ENCODE measurements around the gene PSMD11. TPM values are rescaled to one million over a fixed set of nuclear protein-coding genes. Genes with fewer than 3 reads are reported as not detected.
A peak's percentile ranks its signal among the peaks of the same experiment; 100 is the strongest.
"Not testable (repeated sequence)": the region's sequence is repeated elsewhere in the genome, so short reads cannot be mapped to it uniquely, and the experiment has no call there.

PSMD11 gene
- 100 to 1,000 TPM; 105 to 110 TPM for total RNA-seq

DNA sequence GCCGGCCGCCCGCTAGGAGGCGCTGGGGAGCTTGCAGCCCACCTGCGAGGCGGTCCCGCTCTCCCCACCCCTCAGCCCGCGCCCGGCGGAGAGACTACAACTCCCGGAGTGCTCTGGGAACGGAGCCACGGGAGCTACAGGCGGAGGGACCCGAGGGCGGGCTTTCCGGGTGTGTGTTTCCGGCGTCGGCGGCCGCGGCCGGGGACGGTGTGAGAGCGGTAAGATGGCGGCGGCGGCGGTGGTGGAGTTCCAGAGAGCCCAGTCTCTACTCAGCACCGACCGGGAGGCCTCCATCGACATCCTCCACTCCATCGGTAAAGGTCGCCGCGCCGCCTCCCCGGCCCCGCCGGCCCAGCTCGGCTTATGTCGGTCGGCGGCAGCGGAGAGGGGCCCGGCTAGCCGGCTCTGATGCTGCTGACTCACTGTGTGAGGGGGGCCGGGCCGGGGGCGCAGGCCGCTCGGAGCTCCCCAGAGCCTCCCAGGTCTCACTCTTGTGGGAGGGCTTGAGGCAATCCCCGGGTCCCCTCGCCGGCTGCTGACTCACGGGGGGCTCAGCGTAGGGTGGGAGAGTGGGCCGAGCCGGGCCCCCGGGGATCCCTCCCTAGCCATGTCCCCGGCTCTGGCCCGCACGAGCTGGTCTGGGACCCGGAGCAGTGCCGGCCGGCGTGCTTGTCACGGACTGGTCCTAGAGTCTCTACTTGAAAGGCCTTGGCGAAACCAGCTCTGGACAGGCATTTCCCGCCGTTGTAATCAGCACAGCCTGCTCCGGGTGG lies at the start of gene PSMD11:
Gene PSMD11, plus strand, starts transcription at position 210 of the 773 bp plus-strand sequence. Its CDS starts 14 bp downstream, at position 224.
- Mint-ChIP-seq H3K4me3 (peak within 1 kb of the TSS; percentile 83), H3K9me3 (no peaks in the 10 kb centered on the region), H3K4me1 (peaks cover 54% of the 10 kb centered on the region), H3K27ac (peak within 1 kb of the TSS; percentile 76), H3K36me3 (ENCODE audit: low read depth) (peaks cover 34% of the 10 kb centered on the region), H3K27me3 (peaks cover 8% of the 10 kb centered on the region)
- ChIA-PET POLR2A (interaction anchor here (0.6 to 3.1 kb wide), 22 partner anchors 10 to 543 kb away, joined by 3 to 16 read pairs (median 4); partner anchors contain the start of genes C17orf75, CDK5R1, MYO1D and UTP6), CTCF (interaction anchor here (0.6 to 9.2 kb wide), 45 partner anchors 8 to 543 kb away, joined by 3 to 102 read pairs (median 4); partner anchors contain the start of genes MYO1D and UTP6)
- peak; percentile 99 for DNase-seq

DNA sequence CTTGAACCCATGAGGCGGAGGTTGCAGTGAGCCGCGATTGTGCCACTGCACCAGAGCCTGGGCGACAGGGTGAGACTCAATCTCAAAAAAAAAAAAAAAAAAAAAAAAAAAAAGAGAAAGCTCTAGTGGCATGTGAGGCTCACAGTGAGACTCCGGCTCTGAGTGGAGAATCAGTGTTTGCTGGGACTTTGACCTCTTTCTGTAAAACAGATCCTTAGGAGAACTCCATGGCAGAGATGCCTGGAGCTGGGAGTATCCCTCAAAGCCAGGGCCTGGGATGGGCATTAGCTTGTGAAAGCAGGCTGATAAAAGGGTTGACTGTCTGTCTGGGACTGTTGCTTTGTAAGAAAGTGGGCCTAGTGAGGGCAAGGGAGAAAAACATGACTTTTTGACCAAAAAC lies 48.0 kb upstream of the PSMD11 start:
- H3K27ac Mint-ChIP-seq = no peak overlapping the region
- no peaks in the 10 kb centered on the region for H3K9me3 Mint-ChIP-seq

DNA sequence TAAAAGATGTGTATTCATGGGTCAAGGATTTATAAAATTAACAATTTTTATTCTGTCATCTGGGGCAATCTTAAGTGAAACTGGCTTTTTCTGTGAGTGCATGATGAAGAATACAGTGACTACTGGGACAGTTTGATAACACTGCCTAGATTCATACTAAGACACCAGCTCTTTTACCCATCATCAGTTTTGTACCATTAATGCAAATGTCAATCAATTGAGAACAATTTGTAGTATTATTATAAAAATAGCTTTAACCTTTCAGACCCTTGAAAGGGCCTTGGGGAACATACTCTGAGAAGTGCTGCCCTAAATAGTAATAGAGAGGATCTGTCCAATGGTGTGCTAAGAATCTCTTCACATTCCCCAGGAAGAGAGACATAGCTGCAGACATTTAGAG lies 45.4 kb upstream of the PSMD11 start:
- no peak for DNase-seq
- no peaks in the 10 kb centered on the region for H3K27me3 Mint-ChIP-seq
- CTCF ChIA-PET = interaction anchor here (1.0 to 1.2 kb wide), 2 partner anchors 14 to 45 kb away, joined by 3 read pairs; partner anchors contain the start of gene PSMD11
- peaks cover 4% of the 10 kb centered on the region for H3K4me1 Mint-ChIP-seq
- no peak overlapping the region for H3K27ac Mint-ChIP-seq
- H3K36me3 Mint-ChIP-seq (ENCODE audit: low read depth) = peaks cover 5% of the 10 kb centered on the region
- POLR2A ChIA-PET = interaction anchor here (1.0 to 1.6 kb wide), 4 partner anchors 9 to 68 kb away, joined by 3 to 6 read pairs (median 4); no protein-coding TSS in a partner anchor
- no peaks in the 10 kb centered on the region for H3K9me3 Mint-ChIP-seq
- no peak overlapping the region for H3K4me3 Mint-ChIP-seq

More for the DNA sequence above, 48.0 kb upstream of the PSMD11 start:
- no peak for DNase-seq
- Mint-ChIP-seq H3K27me3 (no peaks in the 10 kb centered on the region), H3K36me3 (ENCODE audit: low read depth) (peaks cover 10% of the 10 kb centered on the region), H3K4me1 (no peaks in the 10 kb centered on the region), H3K4me3 (no peak overlapping the region)
- POLR2A ChIA-PET = interaction anchor here (1.0 kb wide), 1 partner anchor 9 kb away, joined by 3 read pairs; no protein-coding TSS in a partner anchor
- CTCF ChIA-PET = interaction anchor here (0.6 to 0.8 kb wide), 2 partner anchors 8 to 73 kb away, joined by 3 to 4 read pairs; no protein-coding TSS in a partner anchor

DNA sequence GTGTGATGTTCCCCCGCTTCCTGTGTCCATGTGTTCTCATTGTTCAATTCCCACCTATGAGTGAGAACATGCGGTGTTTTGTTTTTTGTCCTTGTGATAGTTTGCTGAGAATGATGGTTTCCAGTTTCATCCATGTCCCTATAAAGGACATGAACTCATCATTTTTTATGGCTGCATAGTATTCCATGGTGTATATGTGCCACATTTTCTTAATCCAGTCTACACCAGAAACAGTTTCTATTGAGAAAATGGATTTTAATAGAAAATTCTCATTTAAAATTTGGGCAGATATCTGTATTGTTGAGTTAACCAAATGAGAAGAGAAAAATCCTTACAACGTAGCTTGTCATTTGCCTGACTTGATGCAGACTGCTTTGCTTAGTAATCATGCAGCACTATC lies 34.2 kb upstream of the PSMD11 start:
- CTCF ChIA-PET; H3K4me3 Mint-ChIP-seq; DNase-seq; H3K27ac Mint-ChIP-seq; H3K27me3 Mint-ChIP-seq; H3K4me1 Mint-ChIP-seq; H3K9me3 Mint-ChIP-seq; H3K36me3 Mint-ChIP-seq (ENCODE audit: low read depth); POLR2A ChIA-PET: not testable (repeated sequence)

DNA sequence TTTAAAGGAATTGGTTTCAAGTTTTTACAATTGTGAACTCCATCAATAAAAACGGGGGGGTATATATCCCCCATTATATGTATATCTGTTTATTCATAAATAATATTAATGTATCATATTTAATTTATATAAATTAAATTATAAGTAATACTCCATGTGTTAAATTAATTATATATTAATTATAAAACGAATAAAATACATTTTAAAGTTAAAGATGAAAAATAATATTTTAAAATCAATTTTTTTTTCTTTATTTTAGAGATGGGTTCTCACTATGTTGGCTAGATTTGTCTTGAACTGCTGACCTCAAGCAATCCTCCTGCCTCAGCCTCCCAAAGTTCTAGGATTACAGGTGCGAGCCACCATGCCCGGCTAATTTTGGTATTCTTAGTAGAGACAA lies 17.4 kb upstream of the PSMD11 start:
- DNase-seq = no peak
- CTCF ChIA-PET = no interaction called here
- H3K4me1 Mint-ChIP-seq = no peaks in the 10 kb centered on the region
- H3K9me3 Mint-ChIP-seq = peaks cover 14% of the 10 kb centered on the region
- H3K36me3 Mint-ChIP-seq (ENCODE audit: low read depth) = peaks cover 9% of the 10 kb centered on the region
- no peak overlapping the region for H3K4me3 Mint-ChIP-seq
- H3K27me3 Mint-ChIP-seq = no peaks in the 10 kb centered on the region
- POLR2A ChIA-PET = no interaction called here
- no peak overlapping the region for H3K27ac Mint-ChIP-seq

DNA sequence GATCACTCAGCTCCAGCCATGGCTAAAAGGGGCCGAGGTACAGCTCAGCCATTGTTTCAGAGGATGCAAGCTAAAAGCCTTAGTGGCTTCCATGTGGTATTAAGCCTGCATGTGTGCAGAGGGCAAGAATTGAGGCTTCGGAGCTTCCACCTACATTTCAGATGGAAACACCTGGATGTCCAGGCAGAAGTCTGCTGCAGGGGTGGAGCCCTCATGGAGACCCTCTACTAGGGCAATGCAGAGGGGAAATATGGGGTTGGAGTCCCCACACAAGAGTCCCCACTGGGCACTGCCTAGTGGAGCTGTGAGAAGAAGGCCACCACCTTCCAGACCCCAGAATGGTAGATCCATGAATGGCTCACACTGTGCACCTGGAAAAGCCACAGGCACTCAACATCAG lies 14.7 kb upstream of the PSMD11 start:
- no peak for DNase-seq
- POLR2A ChIA-PET = no interaction called here
- no peaks in the 10 kb centered on the region for H3K4me1 Mint-ChIP-seq
- peaks cover 14% of the 10 kb centered on the region for H3K9me3 Mint-ChIP-seq
- H3K4me3 Mint-ChIP-seq = no peak overlapping the region
- CTCF ChIA-PET = interaction anchor here (1.1 kb wide), 1 partner anchor 15 kb away, joined by 3 read pairs; the partner anchor contains the start of gene PSMD11
- no peak overlapping the region for H3K27ac Mint-ChIP-seq
- no peaks in the 10 kb centered on the region for H3K27me3 Mint-ChIP-seq
- peaks cover 9% of the 10 kb centered on the region for H3K36me3 Mint-ChIP-seq (ENCODE audit: low read depth)

DNA sequence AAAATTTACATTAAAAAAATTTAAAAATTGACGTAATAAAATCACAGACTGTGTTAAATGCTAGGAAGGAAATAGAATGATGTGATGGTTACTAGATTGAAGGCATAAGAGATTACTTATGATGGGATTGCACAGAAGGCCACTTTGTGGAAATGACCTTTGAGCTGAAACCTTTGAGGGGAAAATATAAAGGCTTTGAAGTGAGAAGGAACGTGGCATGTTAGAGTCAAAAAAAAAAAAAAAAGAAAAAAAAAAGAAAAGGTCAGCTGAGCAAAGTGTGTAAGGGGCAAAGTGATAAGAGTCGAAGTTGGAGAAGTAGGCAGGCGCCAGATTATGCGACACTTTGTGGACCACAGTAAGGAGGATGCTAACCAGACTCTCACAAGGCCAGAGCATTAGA lies 3.6 kb upstream of the PSMD11 start:
- no peak overlapping the region for H3K27ac Mint-ChIP-seq
- peaks cover 3% of the 10 kb centered on the region for H3K36me3 Mint-ChIP-seq (ENCODE audit: low read depth)
- peaks cover 33% of the 10 kb centered on the region for H3K4me1 Mint-ChIP-seq
- H3K4me3 Mint-ChIP-seq = no peak overlapping the region
- ChIA-PET CTCF (interaction anchor here (0.8 kb wide), 1 partner anchor 20 kb away, joined by 3 read pairs; no protein-coding TSS in a partner anchor), POLR2A (interaction anchor here (1.7 kb wide), 1 partner anchor 21 kb away, joined by 3 read pairs; no protein-coding TSS in a partner anchor)
- DNase-seq = no peak
- peaks cover 14% of the 10 kb centered on the region for H3K27me3 Mint-ChIP-seq
- H3K9me3 Mint-ChIP-seq = no peaks in the 10 kb centered on the region

DNA sequence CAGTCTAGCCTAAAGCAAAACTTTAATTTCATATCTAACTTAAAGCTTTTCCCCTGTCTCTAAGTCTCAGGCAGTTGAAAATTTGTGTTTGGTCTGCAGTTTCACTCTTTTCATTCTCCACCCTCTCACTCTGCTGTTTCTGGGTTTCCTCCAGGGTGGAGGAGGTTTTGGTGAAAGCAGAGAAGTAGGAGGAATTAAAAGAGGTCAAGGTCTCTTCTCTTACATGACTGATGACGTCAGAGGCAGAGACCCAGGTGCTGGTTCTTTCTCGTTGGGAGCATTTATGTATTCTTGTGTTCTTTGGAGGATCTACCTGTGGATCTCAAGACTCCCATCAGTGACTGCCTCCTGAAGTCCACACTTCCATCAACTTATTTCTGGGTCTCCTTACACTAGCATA lies 2.4 kb upstream of the PSMD11 start:
- no peak overlapping the region for H3K4me3 Mint-ChIP-seq
- H3K4me1 Mint-ChIP-seq = peaks cover 45% of the 10 kb centered on the region
- no peak for DNase-seq
- no peak overlapping the region for H3K27ac Mint-ChIP-seq
- no peaks in the 10 kb centered on the region for H3K9me3 Mint-ChIP-seq
- CTCF ChIA-PET = interaction anchor here (0.7 to 1.0 kb wide), 3 partner anchors 20 to 189 kb away, joined by 3 to 4 read pairs (median 3); no protein-coding TSS in a partner anchor
- H3K36me3 Mint-ChIP-seq (ENCODE audit: low read depth) = peaks cover 12% of the 10 kb centered on the region
- H3K27me3 Mint-ChIP-seq = peaks cover 8% of the 10 kb centered on the region
- POLR2A ChIA-PET = interaction anchor here (0.6 kb wide), 1 partner anchor 14 kb away, joined by 5 read pairs; no protein-coding TSS in a partner anchor

DNA sequence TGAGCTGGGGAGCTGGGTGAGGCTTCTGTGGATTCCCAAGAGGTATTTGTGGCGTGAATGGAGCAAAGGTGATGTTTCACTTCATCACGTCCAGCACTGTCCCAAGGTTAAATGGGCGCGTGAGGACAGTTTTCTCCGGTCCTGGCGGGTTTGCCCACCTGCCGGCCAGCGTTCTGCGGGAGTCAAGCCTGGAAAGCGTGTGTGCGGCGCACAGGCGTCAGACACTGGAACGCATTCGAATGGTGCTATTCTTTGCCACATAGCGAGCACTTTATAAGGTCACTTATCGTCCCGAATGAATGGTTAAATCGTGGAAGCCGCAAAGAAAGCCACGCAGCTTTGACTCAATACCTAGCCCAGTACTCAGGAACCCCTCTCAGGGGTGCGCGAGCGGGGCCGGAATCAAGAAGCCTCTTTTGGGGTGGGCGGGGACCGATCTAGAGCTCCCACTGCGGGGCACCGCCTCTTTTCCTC lies 446 bp upstream of the PSMD11 start:
- Mint-ChIP-seq H3K36me3 (ENCODE audit: low read depth) (peaks cover 28% of the 10 kb centered on the region), H3K9me3 (no peaks in the 10 kb centered on the region), H3K4me3 (peak overlapping the region; percentile 83), H3K27me3 (peaks cover 8% of the 10 kb centered on the region), H3K4me1 (peaks cover 52% of the 10 kb centered on the region), H3K27ac (peak overlapping the region; percentile 76)
- DNase-seq = no peak
- ChIA-PET POLR2A (interaction anchor here (0.6 to 3.1 kb wide), 16 partner anchors 10 to 542 kb away, joined by 3 to 16 read pairs (median 4); partner anchors contain the start of genes C17orf75, CDK5R1, MYO1D and UTP6), CTCF (interaction anchor here (0.7 to 9.2 kb wide), 44 partner anchors 9 to 542 kb away, joined by 3 to 102 read pairs (median 4); partner anchors contain the start of genes MYO1D and UTP6)

DNA sequence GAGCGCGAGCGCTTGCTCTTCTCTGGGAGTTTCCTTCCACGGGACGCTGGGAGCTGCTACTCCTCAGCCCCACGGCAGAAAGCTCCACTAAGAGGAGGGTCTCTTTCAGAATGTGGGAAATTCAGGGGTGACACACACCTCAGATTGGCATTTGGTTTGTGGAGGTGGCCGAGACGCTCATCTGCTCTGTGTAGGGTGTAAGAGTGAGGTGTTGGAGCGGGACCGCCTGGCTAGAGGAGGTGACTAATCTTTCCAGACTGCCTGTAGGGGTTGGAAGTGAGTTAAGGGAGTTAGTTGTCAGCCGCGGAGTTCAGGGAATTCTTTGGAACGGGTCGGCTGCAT lies 735 bp downstream of the PSMD11 start:
- POLR2A ChIA-PET = interaction anchor here (0.7 to 3.1 kb wide), 16 partner anchors 9 to 303 kb away, joined by 3 to 16 read pairs (median 4); partner anchors contain the start of genes C17orf75, CDK5R1 and ZNF207
- Mint-ChIP-seq H3K27me3 (peaks cover 8% of the 10 kb centered on the region), H3K4me3 (peak overlapping the region; percentile 83), H3K9me3 (no peaks in the 10 kb centered on the region), H3K4me1 (peaks cover 59% of the 10 kb centered on the region), H3K36me3 (ENCODE audit: low read depth) (peaks cover 39% of the 10 kb centered on the region), H3K27ac (peak overlapping the region; percentile 76)
- CTCF ChIA-PET = interaction anchor here (1.4 to 9.2 kb wide), 6 partner anchors 17 to 214 kb away, joined by 3 to 102 read pairs (median 6); no protein-coding TSS in a partner anchor
- DNase-seq = peak; percentile 42

DNA sequence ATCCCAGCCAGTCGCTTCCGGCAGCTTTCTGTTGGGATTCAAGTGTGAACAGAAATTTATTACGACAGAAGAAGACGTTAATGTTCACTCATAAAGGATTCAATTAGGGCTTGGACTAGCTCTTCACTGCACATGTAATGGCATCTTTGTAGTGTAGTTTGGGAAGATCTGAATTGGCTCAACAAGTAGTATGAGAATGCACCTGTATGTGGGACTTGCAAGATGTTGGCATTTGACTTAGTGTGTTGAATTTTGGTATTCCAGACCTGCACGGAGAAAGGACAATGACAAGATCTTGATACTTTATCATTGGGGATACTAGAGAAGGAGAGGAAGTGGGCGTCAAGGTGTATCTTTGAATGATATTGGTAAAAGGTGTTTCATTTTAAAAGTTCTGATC lies 1.2 kb downstream of the PSMD11 start:
- Mint-ChIP-seq H3K27me3 (peaks cover 8% of the 10 kb centered on the region), H3K36me3 (ENCODE audit: low read depth) (peaks cover 42% of the 10 kb centered on the region), H3K4me3 (peak overlapping the region; percentile 83), H3K4me1 (peaks cover 60% of the 10 kb centered on the region), H3K9me3 (no peaks in the 10 kb centered on the region), H3K27ac (peak overlapping the region; percentile 76)
- ChIA-PET CTCF (interaction anchor here (1.4 to 9.2 kb wide), 3 partner anchors 16 to 214 kb away, joined by 6 to 102 read pairs (median 6); no protein-coding TSS in a partner anchor), POLR2A (interaction anchor here (0.7 to 3.1 kb wide), 11 partner anchors 12 to 106 kb away, joined by 3 to 16 read pairs (median 8); partner anchors contain the start of genes C17orf75, CDK5R1 and ZNF207)
- no peak for DNase-seq

DNA sequence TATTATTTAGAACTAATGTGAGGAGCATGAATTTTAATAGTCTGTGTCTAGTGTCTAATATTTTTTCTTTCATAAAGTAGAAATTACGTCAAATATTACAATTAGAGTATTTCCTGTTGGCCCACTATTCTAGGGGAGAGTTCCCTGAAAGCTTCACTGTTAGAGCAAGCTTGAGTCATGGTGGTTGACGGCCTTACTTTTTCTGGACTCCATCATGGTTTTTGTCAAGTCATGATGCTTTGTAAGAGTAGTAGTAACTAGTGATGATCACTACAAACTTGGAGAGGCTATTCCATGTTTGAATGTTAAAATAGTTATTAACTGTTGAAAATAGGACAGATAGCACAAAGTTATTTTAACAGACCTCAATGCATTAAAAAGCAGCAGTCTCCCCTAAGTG lies 1.7 kb downstream of the PSMD11 start:
- no peaks in the 10 kb centered on the region for H3K9me3 Mint-ChIP-seq
- H3K4me3 Mint-ChIP-seq = peak overlapping the region; percentile 83
- ChIA-PET CTCF (interaction anchor here (9.2 kb wide), 1 partner anchor 16 kb away, joined by 102 read pairs; no protein-coding TSS in a partner anchor), POLR2A (interaction anchor here (0.7 to 3.1 kb wide), 7 partner anchors 12 to 438 kb away, joined by 3 to 16 read pairs (median 9); partner anchors contain the start of genes C17orf75, CDK5R1, LRRC37B and ZNF207)
- no peak for DNase-seq
- peaks cover 8% of the 10 kb centered on the region for H3K27me3 Mint-ChIP-seq
- H3K4me1 Mint-ChIP-seq = peaks cover 58% of the 10 kb centered on the region
- peak overlapping the region; percentile 76 for H3K27ac Mint-ChIP-seq
- peaks cover 45% of the 10 kb centered on the region for H3K36me3 Mint-ChIP-seq (ENCODE audit: low read depth)

All from activated CD4-positive, alpha-beta memory T cell treated with anti-CD3 and anti-CD28 coated beads, Interleukin-2, amount 10 ng/mL, durations not matched to agents 7 days and 5 days (primary cell).